Measurements from ENCODE around the gene ZBTB16. TPM values are rescaled to one million over a fixed set of nuclear protein-coding genes. Genes with fewer than 3 reads are reported as not detected.

The ZBTB16 gene
- total and polyA plus RNA-seq, 2 donors = 10.3 to 95.2 TPM

DNA sequence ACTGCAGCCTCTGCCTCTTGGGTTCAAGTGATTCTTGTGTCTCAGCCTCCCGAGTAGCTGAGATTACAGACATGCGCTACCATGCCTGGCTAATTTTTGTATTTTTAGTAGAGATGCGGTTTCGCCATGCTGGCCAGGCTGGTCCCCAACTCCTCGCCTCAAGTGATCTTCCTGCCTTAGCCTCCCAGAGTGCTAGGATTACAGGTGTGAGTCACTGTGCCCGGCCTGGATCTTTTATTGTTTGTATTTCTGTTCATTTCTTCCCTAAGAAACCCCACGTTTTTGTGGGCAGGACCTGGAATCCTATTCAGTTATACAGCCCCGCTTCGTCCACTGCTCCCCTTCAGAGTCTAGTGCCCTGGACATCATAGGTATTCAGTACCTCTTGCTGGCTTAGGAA is 28.7 kb downstream of the ZBTB16 start:
- H3K27ac ChIP-seq (ENCODE audit: low read depth) = no peak overlapping the region
- peaks cover 4% of the 10 kb centered on the region for H3K4me1 ChIP-seq (ENCODE audit: insufficient read depth)
- no peak for DNase-seq (ENCODE audit: extremely low spot score)
- H3K36me3 ChIP-seq (ENCODE audit: insufficient read depth) = no peaks in the 10 kb centered on the region
- no peak overlapping the region for H3K4me3 ChIP-seq (ENCODE audit: low read depth, low read length)
- 82% methylated on average over 9 of the region's 9 CpGs for WGBS

- DNase-seq (ENCODE audit: extremely low spot score) = no peak
- Histone ChIP-seq H3K4me3 (ENCODE audit: low read depth, low read length) (no peak overlapping the region), H3K27ac (ENCODE audit: low read depth) (no peak overlapping the region), H3K4me1 (ENCODE audit: insufficient read depth) (peaks cover 4% of the 10 kb centered on the region), H3K36me3 (ENCODE audit: insufficient read depth) (no peaks in the 10 kb centered on the region)
- 83% methylated on average over 7 of the region's 7 CpGs for WGBS
Measured at GRCh38 chr11:114088836-114089235, 29.3 kb downstream of the ZBTB16 start.

GRCh38 chr11:114089748-114090147 is 30.2 kb downstream of the ZBTB16 start:
- Histone ChIP-seq H3K4me3 (ENCODE audit: low read depth, low read length) (no peak overlapping the region), H3K36me3 (ENCODE audit: insufficient read depth) (no peaks in the 10 kb centered on the region), H3K27ac (ENCODE audit: low read depth) (no peak overlapping the region), H3K4me1 (ENCODE audit: insufficient read depth) (peaks cover 4% of the 10 kb centered on the region)
- DNase-seq (ENCODE audit: extremely low spot score) = no peak
- WGBS = 80% methylated on average over 4 of the region's 4 CpGs

DNA sequence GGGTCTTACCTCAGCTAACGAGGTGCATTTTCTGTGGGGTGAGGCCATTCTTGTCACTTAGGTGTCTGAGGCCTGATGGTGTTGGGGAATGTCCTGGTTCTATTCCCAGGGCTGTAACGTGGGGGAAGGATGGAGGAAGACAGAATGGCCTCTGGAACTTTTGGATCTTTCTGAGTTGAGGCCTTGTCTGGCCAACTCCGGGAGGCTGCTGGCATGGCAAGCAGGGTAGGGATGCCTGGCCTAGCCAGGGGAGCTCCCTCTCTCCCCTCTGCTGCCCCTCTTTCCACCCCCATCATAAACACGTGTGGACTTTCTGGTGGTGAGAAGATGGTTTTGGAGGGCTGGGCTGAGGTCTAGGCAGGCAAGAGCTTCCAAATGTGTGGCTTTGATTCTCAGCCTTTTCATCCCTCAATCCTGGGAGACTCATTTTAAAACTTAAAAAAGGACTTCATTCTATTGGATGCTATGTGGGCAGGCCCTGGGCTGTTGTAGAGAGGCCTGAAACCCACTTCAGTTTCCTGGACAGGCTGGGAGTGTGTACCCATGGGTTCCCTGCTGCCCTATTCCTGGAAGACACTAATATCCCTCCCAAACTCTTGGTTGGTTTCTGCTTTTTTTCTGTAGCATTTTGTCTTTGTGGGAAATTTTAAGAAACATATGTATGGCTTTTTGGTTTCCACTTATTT is 30.9 kb downstream of the ZBTB16 start:
- no peak for DNase-seq (ENCODE audit: extremely low spot score)
- 84% methylated on average over 4 of the region's 4 CpGs for WGBS
- Histone ChIP-seq H3K27ac (ENCODE audit: low read depth) (no peak overlapping the region), H3K4me3 (ENCODE audit: low read depth, low read length) (no peak overlapping the region), H3K36me3 (ENCODE audit: insufficient read depth) (no peaks in the 10 kb centered on the region), H3K4me1 (ENCODE audit: insufficient read depth) (peaks cover 4% of the 10 kb centered on the region)

- DNase-seq (ENCODE audit: extremely low spot score) = no peak
- WGBS = 89% methylated on average over 10 of the region's 10 CpGs
- no peaks in the 10 kb centered on the region for H3K36me3 ChIP-seq (ENCODE audit: insufficient read depth)
- H3K4me1 ChIP-seq (ENCODE audit: insufficient read depth) = peaks cover 4% of the 10 kb centered on the region
- no peak overlapping the region for H3K27ac ChIP-seq (ENCODE audit: low read depth)
- no peak overlapping the region for H3K4me3 ChIP-seq (ENCODE audit: low read depth, low read length)
Measured at GRCh38 chr11:114090976-114091375, 31.5 kb downstream of the ZBTB16 start.

DNA sequence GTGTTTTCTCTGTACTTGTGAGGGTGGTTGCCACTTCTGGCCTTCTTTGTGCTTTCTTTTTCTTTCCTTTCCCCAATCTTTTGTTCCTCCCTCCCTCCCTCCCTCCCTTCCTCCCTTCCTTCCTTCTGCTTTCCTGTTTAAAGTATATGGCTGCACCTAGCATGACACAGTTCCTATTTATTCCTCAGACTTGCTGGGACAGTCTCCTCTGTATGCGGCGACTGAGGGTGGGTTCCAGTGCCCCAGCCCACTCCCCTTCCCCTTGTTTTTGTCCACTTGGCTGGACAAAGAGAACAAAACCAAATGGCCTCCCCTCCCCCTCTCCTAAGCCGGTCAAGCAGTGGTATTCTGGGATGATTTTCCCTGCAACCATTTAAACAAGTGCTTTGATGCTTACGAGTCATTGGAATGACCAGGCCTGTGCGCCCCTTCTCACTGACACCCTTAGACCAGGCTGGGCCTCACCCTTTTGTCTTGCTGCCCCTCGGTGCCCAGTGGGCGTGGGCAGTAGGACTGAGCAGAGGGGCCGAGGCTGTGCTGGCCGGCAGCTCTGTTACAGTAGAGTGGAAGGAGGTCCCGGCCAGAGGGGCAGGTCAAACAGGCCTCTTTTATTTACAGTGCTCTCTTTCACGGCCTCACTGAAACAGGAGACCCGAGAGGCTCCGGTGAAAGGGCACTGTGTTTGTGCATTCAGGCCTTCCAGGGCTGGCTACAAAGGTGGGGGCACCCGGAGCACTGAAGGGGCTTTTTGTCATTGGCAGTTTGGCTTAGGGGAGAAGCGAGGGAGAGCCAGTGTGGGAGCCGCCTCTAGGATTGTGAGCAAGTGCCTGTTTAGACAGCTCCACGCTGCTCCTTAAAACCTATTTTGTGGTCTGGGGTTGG is 32.2 kb downstream of the ZBTB16 start:
- no peak overlapping the region for H3K4me3 ChIP-seq (ENCODE audit: low read depth, low read length)
- 74% methylated on average over 17 of the region's 17 CpGs for WGBS
- H3K27ac ChIP-seq (ENCODE audit: low read depth) = no peak overlapping the region
- peaks cover 4% of the 10 kb centered on the region for H3K4me1 ChIP-seq (ENCODE audit: insufficient read depth)
- no peak for DNase-seq (ENCODE audit: extremely low spot score)
- H3K36me3 ChIP-seq (ENCODE audit: insufficient read depth) = no peaks in the 10 kb centered on the region

DNA sequence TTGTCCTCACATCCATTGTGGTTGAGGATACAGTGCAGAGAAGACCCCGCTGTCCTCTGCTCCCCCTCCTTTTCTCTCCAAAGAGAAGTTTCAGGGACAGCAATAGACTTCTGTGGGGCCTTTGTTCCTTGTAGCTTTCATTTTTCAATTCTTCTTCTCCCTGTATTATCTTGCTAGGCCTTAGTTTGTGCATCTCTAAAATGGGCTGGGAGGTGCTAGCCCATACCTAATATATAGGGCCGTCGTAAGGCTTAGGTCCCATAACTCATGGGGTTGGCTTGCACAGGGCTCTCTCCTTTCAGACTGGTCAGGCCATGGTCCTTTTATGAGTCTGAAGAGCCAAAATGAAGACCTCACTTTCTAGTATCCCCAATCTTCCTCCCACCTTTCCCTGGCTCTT is 33.0 kb downstream of the ZBTB16 start:
- 100% methylated on average over 3 of the region's 3 CpGs for WGBS
- Histone ChIP-seq H3K27ac (ENCODE audit: low read depth) (no peak overlapping the region), H3K36me3 (ENCODE audit: insufficient read depth) (no peaks in the 10 kb centered on the region), H3K4me3 (ENCODE audit: low read depth, low read length) (no peak overlapping the region), H3K4me1 (ENCODE audit: insufficient read depth) (peaks cover 4% of the 10 kb centered on the region)
- no peak for DNase-seq (ENCODE audit: extremely low spot score)

- no peak overlapping the region for H3K27ac ChIP-seq (ENCODE audit: low read depth)
- H3K4me3 ChIP-seq (ENCODE audit: low read depth, low read length) = no peak overlapping the region
- 60% methylated on average over 3 of the region's 3 CpGs for WGBS
- no peaks in the 10 kb centered on the region for H3K36me3 ChIP-seq (ENCODE audit: insufficient read depth)
- no peak for DNase-seq (ENCODE audit: extremely low spot score)
- H3K4me1 ChIP-seq (ENCODE audit: insufficient read depth) = peaks cover 4% of the 10 kb centered on the region
Measured at GRCh38 chr11:114092953-114093352, 33.4 kb downstream of the ZBTB16 start.

- no peak overlapping the region for H3K4me3 ChIP-seq (ENCODE audit: low read depth, low read length)
- over 99% methylated on average over 3 of the region's 3 CpGs for WGBS
- no peaks in the 10 kb centered on the region for H3K36me3 ChIP-seq (ENCODE audit: insufficient read depth)
Measured at GRCh38 chr11:114094516-114094915, 35.0 kb downstream of the ZBTB16 start.

GRCh38 chr11:114095899-114096298 is 36.4 kb downstream of the ZBTB16 start:
- WGBS = 34% methylated on average over 3 of the region's 3 CpGs
- H3K27ac ChIP-seq (ENCODE audit: low read depth) = no peak overlapping the region
- H3K4me1 ChIP-seq (ENCODE audit: insufficient read depth) = peaks cover 4% of the 10 kb centered on the region
- H3K4me3 ChIP-seq (ENCODE audit: low read depth, low read length) = no peak overlapping the region
- H3K36me3 ChIP-seq (ENCODE audit: insufficient read depth) = no peaks in the 10 kb centered on the region
- DNase-seq (ENCODE audit: extremely low spot score) = no peak

More at GRCh38 chr11:114094516-114094915, 35.0 kb downstream of the ZBTB16 start:
- DNase-seq (ENCODE audit: extremely low spot score) = no peak
- no peak overlapping the region for H3K27ac ChIP-seq (ENCODE audit: low read depth)
- peaks cover 4% of the 10 kb centered on the region for H3K4me1 ChIP-seq (ENCODE audit: insufficient read depth)

GRCh38 chr11:114097832-114098231 is 38.3 kb downstream of the ZBTB16 start:
- no peak overlapping the region for H3K4me3 ChIP-seq (ENCODE audit: low read depth, low read length)
- no peaks in the 10 kb centered on the region for H3K4me1 ChIP-seq (ENCODE audit: insufficient read depth)
- DNase-seq (ENCODE audit: extremely low spot score) = no peak
- no peaks in the 10 kb centered on the region for H3K36me3 ChIP-seq (ENCODE audit: insufficient read depth)
- H3K27ac ChIP-seq (ENCODE audit: low read depth) = no peak overlapping the region
- WGBS = 93% methylated on average over 2 of the region's 2 CpGs

GRCh38 chr11:114098927-114099326 is 39.4 kb downstream of the ZBTB16 start:
- Histone ChIP-seq H3K27ac (ENCODE audit: low read depth) (no peak overlapping the region), H3K4me1 (ENCODE audit: insufficient read depth) (no peaks in the 10 kb centered on the region), H3K4me3 (ENCODE audit: low read depth, low read length) (no peak overlapping the region), H3K36me3 (ENCODE audit: insufficient read depth) (no peaks in the 10 kb centered on the region)
- WGBS = 88% methylated on average over 3 of the region's 3 CpGs
- no peak for DNase-seq (ENCODE audit: extremely low spot score)

DNA sequence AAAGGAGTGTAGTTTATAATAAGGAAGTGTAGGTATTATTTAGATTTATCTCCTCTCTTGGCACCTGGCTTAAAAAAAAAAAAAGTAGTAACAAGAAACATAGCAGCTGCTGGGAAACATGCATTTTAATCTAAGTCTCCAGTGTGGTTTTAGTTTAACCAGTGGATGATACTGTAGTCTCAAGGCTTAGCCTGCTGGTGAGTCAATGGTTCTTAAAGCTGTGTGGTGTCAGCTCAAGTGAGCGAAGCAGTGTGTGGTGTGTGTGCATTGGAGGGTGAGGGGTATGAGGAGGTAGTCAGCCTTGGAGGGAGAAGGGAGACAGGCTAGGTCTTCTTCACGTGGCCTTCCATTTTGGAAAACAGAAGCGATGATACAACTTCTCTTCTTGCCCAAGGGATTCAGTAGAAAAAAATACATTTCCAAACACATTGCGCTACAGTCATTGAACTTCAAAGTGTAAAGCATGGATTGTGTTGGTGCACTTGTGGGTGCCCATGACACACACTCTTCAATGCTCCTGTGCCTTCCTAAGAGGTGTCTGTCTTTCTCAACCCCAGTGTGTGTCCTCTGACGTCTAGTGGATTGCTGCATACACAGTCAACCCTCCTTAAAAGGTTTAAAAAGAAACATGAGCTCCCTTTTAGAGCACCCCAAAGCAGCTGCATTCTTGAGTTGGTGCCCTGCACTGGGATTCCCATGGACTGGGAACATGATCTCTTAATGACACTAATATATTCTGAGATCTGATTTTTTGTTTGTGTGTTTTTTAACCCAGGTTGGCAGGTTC is 40.1 kb downstream of the ZBTB16 start:
- Histone ChIP-seq H3K27ac (ENCODE audit: low read depth) (no peak overlapping the region), H3K4me1 (ENCODE audit: insufficient read depth) (no peaks in the 10 kb centered on the region), H3K36me3 (ENCODE audit: insufficient read depth) (no peaks in the 10 kb centered on the region), H3K4me3 (ENCODE audit: low read depth, low read length) (no peak overlapping the region)
- DNase-seq (ENCODE audit: extremely low spot score) = no peak
- 85% methylated on average over 5 of the region's 5 CpGs for WGBS

Measured in urinary bladder (tissue), 4 donors.